BJ (cell line): ENCODE measurements around the gene SFT2D1. TPM values are rescaled to one million over a fixed set of nuclear protein-coding genes. Genes with fewer than 3 reads are reported as not detected.
"Not testable (repeated sequence)": the region's sequence is repeated elsewhere in the genome, so short reads cannot be mapped to it uniquely, and the experiment has no call there.

Experiments used
- CTCF ChIA-PET: fragments of 350-600 bp; formaldehyde crosslinking; extraction: SDS; loops from one replicate; lab custom pipeline; 2021; ENCODE audit warnings: antibody characterized with exemption, inconsistent platforms; lab: Yijun Ruan, JAX
- POLR2A ChIA-PET: fragments of 300-600 bp; sonication (Branson Sonifier 250); formaldehyde crosslinking; extraction: SDS; loops from one replicate; lab custom pipeline; 2021; ENCODE audit warnings: antibody characterized with exemption; lab: Charles Lee
- DNase-seq: peaks from one replicate; pipeline ENCODE4 v3.0.0-alpha.2; 2011; ENCODE audit warnings: low read depth
- H3K27me3 ChIP-seq: 2 replicates; pipeline ENCODE4 v1.6.0; 2011; ENCODE audit warnings: low read length; ENCODE audit not compliant: control insufficient read depth, insufficient read depth
- H3K36me3 ChIP-seq: 2 replicates; pipeline ENCODE4 v1.5.1; 2011; ENCODE audit warnings: low read length; ENCODE audit not compliant: control insufficient read depth, insufficient read depth
- H3K4me3 ChIP-seq: 2 replicates; pipeline ENCODE4 v1.5.1; 2011; ENCODE audit warnings: low read depth, mild to moderate bottlenecking, control low read depth, low read length
- polyA plus RNA-seq: library from polyadenylated mRNA; depleted of rRNA; stranded (reverse); fragments of >200 nt; gene quantifications from 2 replicates; pipeline ENCODE4 v1.2.3, GENCODE V29; 2011
- TF ChIP-seq, protein P1 (sequence below): IDR thresholded peaks from 2 replicates; pipeline ENCODE4 v1.5.1; 2011; ENCODE audit warnings: low read depth, mild to moderate bottlenecking, control low read depth, inconsistent platforms, low read length, moderate library complexity; ENCODE audit not compliant: insufficient read depth

Gene SFT2D1
- polyA plus RNA-seq, 1 experiment: 24.9 TPM

DNA sequence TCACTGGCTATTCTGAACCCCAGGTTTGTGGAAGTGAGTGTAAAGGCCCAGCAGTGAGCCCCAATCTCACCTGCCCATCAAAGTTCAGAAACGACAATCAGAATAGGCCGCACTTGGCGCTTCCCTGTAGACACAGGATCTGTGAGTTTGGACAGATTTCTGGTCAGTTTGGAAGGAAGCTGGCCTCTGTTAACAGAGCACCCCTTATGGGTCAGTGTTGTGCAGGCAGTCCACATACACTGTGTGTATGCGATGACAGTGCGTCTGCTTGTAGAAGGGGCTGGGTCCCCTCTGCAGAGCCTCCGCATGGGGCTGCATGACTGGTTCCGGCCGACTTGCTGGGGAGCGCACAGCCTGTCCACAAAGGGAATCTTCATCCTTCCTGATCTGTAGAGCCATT, 43.8 kb upstream of the SFT2D1 start:
- no peak for DNase-seq
- ChIA-PET CTCF (interaction anchor here (0.9 to 1.6 kb wide), 2 partner anchors 14 to 73 kb away, joined by 3 to 6 read pairs; no protein-coding TSS in a partner anchor), POLR2A (no interaction called here)
- H3K4me3 ChIP-seq: no peak overlapping the region
- no peaks in the 10 kb centered on the region; the same call in 1 of the 2 replicates for H3K27me3 ChIP-seq
- TF ChIP-seq, protein P1, sequence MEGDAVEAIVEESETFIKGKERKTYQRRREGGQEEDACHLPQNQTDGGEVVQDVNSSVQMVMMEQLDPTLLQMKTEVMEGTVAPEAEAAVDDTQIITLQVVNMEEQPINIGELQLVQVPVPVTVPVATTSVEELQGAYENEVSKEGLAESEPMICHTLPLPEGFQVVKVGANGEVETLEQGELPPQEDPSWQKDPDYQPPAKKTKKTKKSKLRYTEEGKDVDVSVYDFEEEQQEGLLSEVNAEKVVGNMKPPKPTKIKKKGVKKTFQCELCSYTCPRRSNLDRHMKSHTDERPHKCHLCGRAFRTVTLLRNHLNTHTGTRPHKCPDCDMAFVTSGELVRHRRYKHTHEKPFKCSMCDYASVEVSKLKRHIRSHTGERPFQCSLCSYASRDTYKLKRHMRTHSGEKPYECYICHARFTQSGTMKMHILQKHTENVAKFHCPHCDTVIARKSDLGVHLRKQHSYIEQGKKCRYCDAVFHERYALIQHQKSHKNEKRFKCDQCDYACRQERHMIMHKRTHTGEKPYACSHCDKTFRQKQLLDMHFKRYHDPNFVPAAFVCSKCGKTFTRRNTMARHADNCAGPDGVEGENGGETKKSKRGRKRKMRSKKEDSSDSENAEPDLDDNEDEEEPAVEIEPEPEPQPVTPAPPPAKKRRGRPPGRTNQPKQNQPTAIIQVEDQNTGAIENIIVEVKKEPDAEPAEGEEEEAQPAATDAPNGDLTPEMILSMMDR: no peak
- no peaks in the 10 kb centered on the region for H3K36me3 ChIP-seq

DNA sequence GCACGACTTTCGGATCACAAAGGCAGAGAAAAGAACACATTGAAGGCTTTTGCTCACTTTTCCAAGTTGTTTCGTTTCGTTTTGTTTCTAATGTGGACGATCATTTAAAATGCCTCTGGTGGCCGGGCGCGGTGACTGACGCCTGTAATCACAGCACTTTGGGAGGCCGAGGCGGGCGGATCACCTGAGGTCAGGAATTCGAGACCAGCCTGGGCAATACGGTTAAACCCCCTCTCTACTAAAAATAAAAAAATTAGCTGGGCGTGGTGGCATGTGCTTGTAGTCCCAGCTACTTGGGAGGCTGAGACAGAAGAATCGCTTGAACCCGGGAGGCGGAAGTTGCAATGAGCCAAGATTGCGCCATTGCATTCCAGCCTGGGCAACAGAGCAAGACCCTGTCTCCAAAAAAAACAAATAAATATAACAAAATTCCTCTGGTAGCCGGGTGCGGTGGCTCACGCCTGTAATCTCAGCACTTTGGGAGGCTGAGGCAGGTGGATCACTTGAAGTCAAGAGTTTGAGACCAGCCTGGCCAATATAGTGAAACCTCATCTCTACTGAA, 41.5 kb upstream of the SFT2D1 start:
- H3K4me3 ChIP-seq: peak overlapping the region; percentile 84
- DNase-seq, POLR2A ChIA-PET, H3K27me3 ChIP-seq, H3K36me3 ChIP-seq: not testable (repeated sequence)
- CTCF ChIA-PET: interaction anchor here (1.0 to 2.0 kb wide), 4 partner anchors 13 to 76 kb away, joined by 3 to 10 read pairs (median 3); partner anchors contain the start of gene PRR18

DNA sequence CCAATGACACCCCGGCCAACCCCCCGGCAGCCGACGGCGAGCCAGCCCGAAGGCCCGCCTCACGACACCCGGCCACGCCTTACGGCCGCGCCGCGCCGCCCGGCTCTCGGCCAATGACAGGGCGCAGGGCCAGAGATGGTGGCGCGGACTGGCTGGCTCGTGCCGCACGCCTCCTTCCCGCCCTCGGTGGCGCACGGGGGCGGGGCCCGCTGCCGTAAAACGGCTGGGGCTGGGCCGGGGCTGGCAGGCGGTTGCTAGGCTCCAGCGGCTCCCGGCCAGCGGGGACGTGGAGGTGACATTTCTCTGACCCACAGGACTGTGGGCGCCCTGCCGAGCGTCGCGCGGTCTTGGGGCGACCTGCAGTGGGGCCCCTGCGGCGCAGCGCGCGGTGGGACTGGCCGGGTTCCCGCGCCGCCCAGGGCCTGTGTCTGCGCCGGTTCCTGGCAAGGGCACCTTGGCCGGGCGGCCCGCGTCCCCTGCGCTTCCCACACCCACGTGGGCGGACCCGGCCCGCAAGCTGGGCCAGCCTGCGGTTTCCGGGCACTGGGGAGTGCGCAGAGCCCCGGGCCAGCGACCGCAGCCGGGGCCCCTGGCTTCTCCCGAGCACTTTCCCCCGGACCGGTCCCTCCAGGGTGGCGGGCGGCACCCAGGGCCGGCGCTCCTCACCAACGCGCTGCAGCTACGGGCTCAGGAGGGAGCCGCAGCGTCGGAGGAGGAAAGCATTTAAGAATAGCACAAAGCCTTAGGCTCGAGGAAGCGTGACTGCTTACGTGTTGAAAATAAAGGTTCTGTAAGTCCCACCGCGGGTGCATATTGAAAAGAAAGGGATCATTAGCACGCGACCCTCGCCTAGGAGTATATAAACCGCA, 40.8 kb upstream of the SFT2D1 start, which contains the start of gene MPC1:
Gene MPC1, minus strand, starts transcription at position 8 of the 869 bp plus-strand sequence. CDS start 64 bp downstream, outside the sequence.
- Histone ChIP-seq H3K36me3 (no peaks in the 10 kb centered on the region), H3K4me3 (peak within 1 kb of the TSS; percentile 84), H3K27me3 (no peaks in the 10 kb centered on the region; the same call in 1 of the 2 replicates)
- ChIA-PET CTCF (interaction anchor here (1.0 to 1.2 kb wide), 3 partner anchors 12 to 75 kb away, joined by 3 read pairs; partner anchors contain the start of gene PRR18), POLR2A (no interaction called here)
- peak; percentile 71 for DNase-seq
- TF ChIP-seq, protein P1: no peak

DNA sequence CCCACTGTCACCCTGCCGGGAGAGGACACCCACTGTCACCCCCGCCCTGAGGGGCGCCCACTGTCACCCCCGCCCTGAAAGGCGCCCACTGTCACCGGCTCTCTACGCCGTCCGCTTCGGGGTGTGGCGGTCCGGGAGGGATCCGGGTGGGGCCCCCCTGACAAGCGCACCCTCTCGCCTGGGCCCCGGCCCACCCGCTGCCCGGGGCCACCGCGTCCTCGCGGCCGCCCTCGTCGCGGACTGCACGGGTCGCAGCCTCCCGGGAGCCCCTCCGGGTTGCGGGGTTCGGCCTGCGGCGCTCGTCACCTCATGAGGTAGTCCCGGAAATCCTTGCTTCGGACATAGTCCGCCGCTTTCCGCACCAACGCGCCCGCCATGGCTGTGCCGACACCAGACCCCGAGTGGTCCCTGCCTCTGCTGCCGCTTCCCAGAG, 40.2 kb upstream of the SFT2D1 start:
- TF ChIP-seq, protein P1: no peak
- POLR2A ChIA-PET: no interaction called here
- H3K36me3 ChIP-seq: no peaks in the 10 kb centered on the region
- CTCF ChIA-PET: no interaction called here
- H3K4me3 ChIP-seq: peak overlapping the region; percentile 84
- no peaks in the 10 kb centered on the region; the same call in 1 of the 2 replicates for H3K27me3 ChIP-seq
- no peak for DNase-seq

DNA sequence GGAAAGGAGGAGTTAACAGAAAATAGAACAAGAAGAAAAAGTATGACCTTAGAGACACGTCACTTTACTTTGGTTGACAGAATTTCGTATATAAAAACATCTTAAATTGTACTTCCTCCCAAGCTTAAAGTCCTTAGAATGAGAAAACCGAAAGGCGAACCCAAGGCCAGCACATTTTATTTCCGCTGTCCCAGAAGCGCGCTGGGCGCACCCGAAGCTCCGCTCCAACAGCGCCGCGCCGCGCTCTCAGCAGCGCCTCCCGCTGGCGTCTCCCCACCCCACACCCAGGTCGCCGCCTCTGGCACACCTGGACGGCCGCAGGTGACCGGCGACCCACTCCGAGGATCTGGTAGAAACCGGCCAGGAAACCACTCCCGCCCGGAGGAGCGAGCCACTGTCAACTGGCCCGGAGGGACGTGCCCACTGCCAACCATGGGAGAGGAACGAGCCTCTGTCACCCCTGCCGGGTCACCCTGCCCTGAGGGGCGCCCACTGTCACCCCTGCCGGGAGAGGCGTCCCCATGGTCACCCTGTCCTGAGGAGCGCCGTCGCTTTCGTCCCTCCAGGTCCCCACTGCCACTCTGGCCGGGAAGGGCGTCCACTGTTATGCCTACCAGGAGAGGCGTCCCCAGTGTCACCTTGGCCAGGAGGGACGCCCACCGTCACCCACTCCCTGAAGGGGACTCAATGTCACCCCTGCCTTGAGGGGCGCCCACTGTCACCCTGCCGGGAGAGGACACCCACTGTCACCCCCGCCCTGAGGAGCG, 39.6 kb upstream of the SFT2D1 start:
- POLR2A ChIA-PET: no interaction called here

More for the DNA sequence above, 39.6 kb upstream of the SFT2D1 start:
- Histone ChIP-seq H3K4me3 (peak overlapping the region; percentile 84), H3K27me3 (no peaks in the 10 kb centered on the region; the same call in 1 of the 2 replicates), H3K36me3 (no peaks in the 10 kb centered on the region)
- TF ChIP-seq, protein P1: peak; percentile 78
- no peak for DNase-seq
- CTCF ChIA-PET: interaction anchor here (0.6 to 1.7 kb wide), 17 partner anchors 15 to 107 kb away, joined by 3 to 11 read pairs (median 4); partner anchors contain the start of genes PRR18 and SFT2D1
